Mesodermal cell (in vitro differentiated cells): ENCODE results near the gene PPIL4.
A peak's percentile ranks its signal among the peaks of the same experiment; 100 is the strongest.

Experiments used
- H3K27ac ChIP-seq: 2 replicates; pipeline ENCODE4 v1.7.0; 2013; ENCODE audit warnings: mild to moderate bottlenecking, low read depth, low read length, moderate library complexity; ENCODE audit not compliant: severe bottlenecking
- H3K36me3 ChIP-seq: 2 replicates; pipeline ENCODE4 v1.7.1; 2013; ENCODE audit warnings: mild to moderate bottlenecking, low read length, moderate library complexity; ENCODE audit not compliant: control insufficient read depth, insufficient read depth
- H3K4me1 ChIP-seq: one replicate; pipeline ENCODE4 v1.7.1; 2013; ENCODE audit warnings: mild to moderate bottlenecking, low read length; ENCODE audit not compliant: insufficient read depth, control insufficient read depth, poor library complexity, severe bottlenecking
- H3K4me3 ChIP-seq: 2 replicates; pipeline ENCODE4 v1.7.0; 2013; ENCODE audit warnings: low read length, control low read depth, mild to moderate bottlenecking; ENCODE audit not compliant: insufficient read depth, poor library complexity, severe bottlenecking; ENCODE audit errors: extremely low read depth
- H3K9me3 ChIP-seq: 2 replicates; pipeline ENCODE4 v1.7.1; 2013; ENCODE audit warnings: mild to moderate bottlenecking, low read length, moderate library complexity; ENCODE audit not compliant: control insufficient read depth
- WGBS, 2 experiments: methylation state at CpG; one replicate each; pipeline ENCODE4 v1.1.5; 2013; ENCODE audit warnings: missing lambda C conversion rate in 2 of 2; ENCODE audit not compliant: insufficient coverage in 2 of 2; 5-methylcytosine and 5-hydroxymethylcytosine counted together

Gene PPIL4

GRCh38 chr6:149483334-149483725 is 62.5 kb downstream of the PPIL4 start:
- H3K4me1 ChIP-seq: peaks cover 16% of the 10 kb centered on the region
- H3K4me3 ChIP-seq: no peak overlapping the region
- no peaks in the 10 kb centered on the region for H3K9me3 ChIP-seq
- 100% methylated on average over 2 of the region's 3 CpGs; no CpG with 5 or more reads in 1 of the 2 experiments for WGBS, 2 experiments
- no peak overlapping the region for H3K27ac ChIP-seq
- H3K36me3 ChIP-seq: no peaks in the 10 kb centered on the region

GRCh38 chr6:149482545-149483333 is 63.1 kb downstream of the PPIL4 start:
- Histone ChIP-seq H3K4me1 (peaks cover 16% of the 10 kb centered on the region), H3K27ac (peak overlapping the region; percentile 75), H3K9me3 (no peaks in the 10 kb centered on the region), H3K4me3 (no peak overlapping the region), H3K36me3 (no peaks in the 10 kb centered on the region)
- WGBS, 2 experiments: 83 to 87% methylated on average over 9 of the region's 14 CpGs

GRCh38 chr6:149480502-149481280 is 65.2 kb downstream of the PPIL4 start:
- Histone ChIP-seq H3K9me3 (no peaks in the 10 kb centered on the region), H3K27ac (no peak overlapping the region), H3K4me3 (no peak overlapping the region), H3K4me1 (peaks cover 16% of the 10 kb centered on the region), H3K36me3 (no peaks in the 10 kb centered on the region)
- 93 to 94% methylated on average over 8 of the region's 18 CpGs for WGBS, 2 experiments

GRCh38 chr6:149478631-149479314 is 67.1 kb downstream of the PPIL4 start:
- Histone ChIP-seq H3K4me1 (peaks cover 9% of the 10 kb centered on the region), H3K27ac (no peak overlapping the region), H3K9me3 (no peaks in the 10 kb centered on the region), H3K36me3 (no peaks in the 10 kb centered on the region), H3K4me3 (no peak overlapping the region)
- 90 to 98% methylated on average over 4 to 5 of the region's 5 CpGs for WGBS, 2 experiments

- Histone ChIP-seq H3K4me3 (no peak overlapping the region), H3K4me1 (peaks cover 8% of the 10 kb centered on the region), H3K36me3 (no peaks in the 10 kb centered on the region), H3K27ac (no peak overlapping the region), H3K9me3 (no peaks in the 10 kb centered on the region)
- WGBS, 2 experiments: 88 to 90% methylated on average over 3 of the region's 5 CpGs
Observed at GRCh38 chr6:149477544-149477943, 68.3 kb downstream of the PPIL4 start.

GRCh38 chr6:149476789-149477455 is 68.9 kb downstream of the PPIL4 start:
- Histone ChIP-seq H3K27ac (no peak overlapping the region), H3K4me3 (no peak overlapping the region), H3K36me3 (no peaks in the 10 kb centered on the region), H3K9me3 (no peaks in the 10 kb centered on the region), H3K4me1 (peaks cover 2% of the 10 kb centered on the region)
- 90 to 94% methylated on average over 4 to 5 of the region's 6 CpGs for WGBS, 2 experiments

GRCh38 chr6:149474108-149474935 is 71.5 kb downstream of the PPIL4 start:
- Histone ChIP-seq H3K4me1 (no peaks in the 10 kb centered on the region), H3K27ac (no peak overlapping the region), H3K36me3 (no peaks in the 10 kb centered on the region), H3K4me3 (no peak overlapping the region), H3K9me3 (no peaks in the 10 kb centered on the region)
- 93 to 95% methylated on average over 28 to 29 of the region's 30 CpGs for WGBS, 2 experiments

GRCh38 chr6:149473080-149474052 is 72.5 kb downstream of the PPIL4 start:
- Histone ChIP-seq H3K9me3 (no peaks in the 10 kb centered on the region), H3K4me3 (no peak overlapping the region), H3K36me3 (no peaks in the 10 kb centered on the region), H3K4me1 (no peaks in the 10 kb centered on the region), H3K27ac (no peak overlapping the region)
- WGBS, 2 experiments: 79% methylated on average over 15 to 17 of the region's 21 CpGs

GRCh38 chr6:149472241-149472640 is 73.6 kb downstream of the PPIL4 start:
- no peaks in the 10 kb centered on the region for H3K36me3 ChIP-seq
- H3K27ac ChIP-seq: no peak overlapping the region
- H3K9me3 ChIP-seq: no peaks in the 10 kb centered on the region
- no peaks in the 10 kb centered on the region for H3K4me1 ChIP-seq
- no peak overlapping the region for H3K4me3 ChIP-seq
- 86 to 100% methylated on average over 3 of the region's 5 CpGs for WGBS, 2 experiments
